ENCODE measurements around the gene HTR3B. TPM values are rescaled to one million over a fixed set of nuclear protein-coding genes. Genes with fewer than 3 reads are reported as not detected.

HTR3B gene
- polyA plus RNA-seq, 2 of the 4 experiments (the other 2 are of a cell fraction): not detected

- TF ChIP-seq CTCF (IDR thresholded peaks at IDR 0.05) (no peak), MAZ (IDR thresholded peaks at IDR 0.05; ENCODE audit: borderline replicate concordance, low read depth, low read length) (no peak), CBX2 (IDR thresholded peaks at IDR 0.05; ENCODE audit: borderline replicate concordance, low read depth) (no peak), HMGXB4 (CRISPR knock-in tag; IDR thresholded peaks at IDR 0.05; ENCODE audit: borderline replicate concordance) (no peak), RNF2 (IDR thresholded peaks at IDR 0.05; ENCODE audit: borderline replicate concordance, low read depth) (no peak), RCOR1 (IDR thresholded peaks at IDR 0.05; ENCODE audit: low read depth, low read length) (no peak)
These were observed 10.1 kb upstream of the HTR3B start (continued) for GRCh38 chr11:113894421-113894996.

GRCh38 chr11:113895367-113896155, 9.0 kb upstream of the HTR3B start:
- H3K9me3 ChIP-seq: no peaks in the 10 kb centered on the region
- no peak overlapping the region for H3K27ac ChIP-seq
- DNase-seq (ENCODE audit: low read depth in 1 of 2, low spot score in 1 of 2) (no peak), FAIRE-seq (no peak), ATAC-seq (peak in 1 of 2 experiments; percentile 48; a peak in 4 of 6 replicates)
- CTCF ChIA-PET: interaction anchor here (0.8 to 15.2 kb wide), 13 partner anchors 8 to 459 kb away, joined by 3 to 240 read pairs (median 5); partner anchors contain the start of gene USP28
- POLR2A ChIA-PET: interaction anchor here (1.1 to 1.3 kb wide), 2 partner anchors 21 to 365 kb away, joined by 4 to 7 read pairs; partner anchors contain the start of gene USP28
- WGBS (ENCODE audit: missing lambda C conversion rate): 30% methylated on average over 10 of the region's 10 CpGs
- TF ChIP-seq ZC3H11A (IDR thresholded peaks at IDR 0.05): no peak
- no peak for TF ChIP-seq FOXS1 (CRISPR knock-in tag; IDR thresholded peaks at IDR 0.05)
- TF ChIP-seq BCL3 (IDR thresholded peaks at IDR 0.05): no peak
- no peak for TF ChIP-seq ZSCAN20 (CRISPR knock-in tag; IDR thresholded peaks at IDR 0.05)
- TF ChIP-seq USF2 (IDR thresholded peaks at IDR 0.05): no peak
- no peak for TF ChIP-seq CTCF (IDR thresholded peaks at IDR 0.05)
- TF ChIP-seq BHLHE40 (IDR thresholded peaks at IDR 0.05; ENCODE audit: low read depth, low read length): no peak
- TF ChIP-seq HEYL (CRISPR knock-in tag; IDR thresholded peaks at IDR 0.05): no peak
- TF ChIP-seq PBX3 (IDR thresholded peaks at IDR 0.05): no peak
- TF ChIP-seq JUN (IDR thresholded peaks at IDR 0.05): no peak
- no peak for TF ChIP-seq CBX8 (IDR thresholded peaks at IDR 0.05)
- TF ChIP-seq NFE2L2 (conservative IDR thresholded peaks at IDR 0.05; ENCODE audit: low read length): no peak
- TF ChIP-seq CHD2 (IDR thresholded peaks at IDR 0.05; ENCODE audit: low read length, partially characterized antibody): no peak
- TF ChIP-seq TP53 (CRISPR knock-in tag; IDR thresholded peaks at IDR 0.05): no peak
- no peak for TF ChIP-seq KDM5A (IDR thresholded peaks at IDR 0.05)
- TF ChIP-seq HES2 (IDR thresholded peaks at IDR 0.05): no peak
- no peak for TF ChIP-seq FOSL2 (IDR thresholded peaks at IDR 0.05)
- TF ChIP-seq FOSL2 (CRISPR knock-in tag; IDR thresholded peaks at IDR 0.05): no peak
- TF ChIP-seq EHF (CRISPR knock-in tag; IDR thresholded peaks at IDR 0.05): no peak
- H3K4me2 ChIP-seq: no peak overlapping the region
- no peaks in the 10 kb centered on the region for H3K4me1 ChIP-seq
- no peak overlapping the region for H3K4me3 ChIP-seq
